Stimulated activated naive CD8-positive, alpha-beta T cell treated with anti-CD3 and anti-CD28 coated beads, Interleukin-15, amount 100 ng/mL, for 72 hours (primary cell): ENCODE results near the gene VANGL2.

Experiments used
- ATAC-seq: fragments of 150-1000 bp; cut with Tn5 transposase; 2 replicates; pipeline ENCODE4 v1.10.0; 2021; ENCODE audit warnings: mild to moderate bottlenecking, moderate library complexity
- DNase-seq, 2 donors: peaks; one replicate each; pipeline ENCODE4 v3.0.0; 2021 to 2022
- H3K27ac Mint-ChIP-seq, 2 donors: one replicate each; pipeline ENCODE4 v1.8.0; 2022; ENCODE audit warnings: mild to moderate bottlenecking in 2 of 2, mixed read lengths in 2 of 2, moderate library complexity in 2 of 2
- H3K27me3 Mint-ChIP-seq: one replicate; pipeline ENCODE4 v1.8.0; 2022; ENCODE audit warnings: mixed read lengths
- H3K4me1 Mint-ChIP-seq: one replicate; pipeline ENCODE4 v1.8.0; 2022; ENCODE audit warnings: mild to moderate bottlenecking, mixed read lengths
- H3K4me3 Mint-ChIP-seq, 2 donors: one replicate each; pipeline ENCODE4 v1.8.0; 2022; ENCODE audit warnings: mild to moderate bottlenecking in 2 of 2, mixed read lengths in 2 of 2, moderate library complexity in 1 of 2
- H3K9me3 Mint-ChIP-seq, 2 donors: one replicate each; pipeline ENCODE4 v1.8.0; 2022; ENCODE audit warnings: mixed read lengths in 2 of 2

VANGL2 gene

DNA sequence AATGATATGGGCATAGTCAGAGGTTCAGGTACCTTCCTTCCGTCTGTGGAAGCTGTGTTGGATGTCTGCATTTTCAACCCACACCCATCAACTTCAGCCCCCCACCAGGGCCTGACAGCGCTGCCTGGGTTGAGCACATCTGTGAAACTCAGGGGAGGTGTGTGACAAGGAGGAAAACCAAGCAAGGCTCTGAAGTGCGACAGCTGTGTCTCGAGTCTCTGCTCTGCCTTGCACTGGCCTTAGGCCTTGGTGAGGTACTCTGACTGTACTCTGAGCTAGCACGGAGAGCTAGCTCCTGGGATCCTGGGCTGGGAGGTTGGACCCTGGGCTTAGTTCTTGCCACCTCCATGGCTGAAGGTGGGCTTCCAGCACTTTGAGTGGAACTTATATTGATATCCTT lies 9.1 kb downstream of the VANGL2 start:
- Mint-ChIP-seq H3K27me3 (no peaks in the 10 kb centered on the region), H3K4me3 (no peak overlapping the region), H3K27ac (peak overlapping the region in 1 of 2 donors; percentile 35), H3K4me1 (no peaks in the 10 kb centered on the region), H3K9me3 (no peaks in the 10 kb centered on the region)
- DNase-seq: no peak
- no peak for ATAC-seq

DNA sequence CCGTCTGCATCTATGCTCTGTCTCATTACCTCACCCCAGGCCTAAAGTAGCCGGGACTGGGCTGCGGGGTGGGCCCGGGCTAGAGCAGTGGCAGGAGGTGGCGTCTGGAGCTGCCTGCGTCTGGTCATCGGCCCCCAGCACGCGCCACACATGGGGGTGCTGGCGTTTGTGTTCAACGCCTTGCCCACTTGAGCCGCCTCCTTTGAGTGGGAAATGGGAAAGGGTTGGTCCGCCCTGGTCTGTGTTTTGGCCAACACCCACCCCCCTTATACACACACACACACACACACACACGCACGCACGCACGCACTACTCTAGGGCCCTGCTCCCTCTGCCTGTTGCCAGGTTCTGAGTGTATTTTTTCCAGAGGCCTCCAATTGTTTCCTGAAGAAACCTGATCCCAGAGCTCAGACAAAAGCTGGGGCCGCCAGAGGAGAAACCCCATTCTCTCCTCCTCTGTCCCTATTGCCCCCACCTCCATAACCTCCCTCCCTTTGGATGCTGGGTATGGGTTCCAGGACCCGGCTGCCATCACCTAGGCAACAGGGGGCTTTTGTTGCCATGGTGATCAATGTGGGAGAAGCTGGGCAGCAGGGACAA lies 10.1 kb downstream of the VANGL2 start:
- no peaks in the 10 kb centered on the region for H3K9me3 Mint-ChIP-seq
- ATAC-seq (no peak), DNase-seq (no peak)
- no peak overlapping the region for H3K27ac Mint-ChIP-seq
- no peaks in the 10 kb centered on the region for H3K27me3 Mint-ChIP-seq
- H3K4me1 Mint-ChIP-seq: no peaks in the 10 kb centered on the region
- no peak overlapping the region for H3K4me3 Mint-ChIP-seq

DNA sequence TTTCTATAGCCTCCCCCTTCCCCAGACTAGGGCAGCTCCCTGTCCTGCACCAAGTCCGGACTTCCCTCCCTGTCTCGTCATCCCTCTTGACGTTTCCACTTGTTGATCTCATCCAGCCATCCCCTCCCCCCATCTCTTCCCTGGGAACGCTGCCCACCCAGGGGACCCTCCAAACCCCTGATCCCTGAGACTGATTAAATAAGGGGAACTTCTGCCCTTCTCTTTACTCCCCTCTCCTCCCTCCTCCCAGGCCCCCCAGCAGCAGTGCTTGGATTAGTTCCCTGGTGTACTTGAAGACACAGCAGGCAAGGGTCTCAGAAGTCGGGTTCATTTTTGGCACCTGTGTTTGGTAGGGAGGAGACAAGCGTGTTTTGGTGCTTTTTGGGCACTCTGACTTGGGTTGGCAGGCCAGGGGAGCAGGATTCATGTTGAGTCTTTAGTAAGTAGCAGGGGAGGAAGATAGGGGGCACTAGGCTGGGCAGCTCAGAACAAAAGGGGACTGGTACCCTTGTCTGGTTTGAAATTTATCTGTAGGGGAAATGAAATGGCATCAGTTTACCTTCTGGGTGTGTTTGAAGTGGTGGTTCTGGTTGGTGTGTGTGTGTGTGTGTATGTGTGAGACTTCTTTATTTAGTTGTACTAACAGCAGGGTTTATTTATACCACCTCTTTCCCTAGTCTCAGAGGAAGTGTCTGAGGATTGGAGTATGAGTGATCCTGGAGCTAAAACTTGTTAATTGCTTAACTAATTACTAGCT lies 11.1 kb downstream of the VANGL2 start:
- no peak for ATAC-seq
- Mint-ChIP-seq H3K4me3 (no peak overlapping the region), H3K27me3 (no peaks in the 10 kb centered on the region), H3K9me3 (no peaks in the 10 kb centered on the region), H3K27ac (peak overlapping the region; percentile 4 to 64), H3K4me1 (no peaks in the 10 kb centered on the region)
- no peak for DNase-seq

DNA sequence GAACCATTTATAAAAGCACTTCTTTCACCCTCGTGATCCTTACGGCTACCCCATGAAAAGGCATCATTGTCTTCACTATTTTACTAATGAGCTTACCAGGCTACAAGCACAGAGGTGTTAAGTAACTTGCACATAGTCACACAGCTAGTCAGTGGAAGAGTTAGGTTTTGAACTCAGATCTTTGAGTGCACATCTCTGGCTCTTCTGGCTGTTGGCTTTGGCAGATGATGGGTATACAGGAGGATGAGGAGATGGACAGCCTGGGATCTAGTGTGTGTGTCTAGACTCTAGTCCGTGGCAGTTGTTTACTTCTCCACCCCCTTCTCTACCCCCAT lies 11.6 kb downstream of the VANGL2 start:
- no peak overlapping the region for H3K4me3 Mint-ChIP-seq
- H3K27ac Mint-ChIP-seq: no peak overlapping the region
- ATAC-seq (no peak), DNase-seq (no peak)
- no peaks in the 10 kb centered on the region for H3K27me3 Mint-ChIP-seq
- H3K9me3 Mint-ChIP-seq: no peaks in the 10 kb centered on the region
- H3K4me1 Mint-ChIP-seq: no peaks in the 10 kb centered on the region

DNA sequence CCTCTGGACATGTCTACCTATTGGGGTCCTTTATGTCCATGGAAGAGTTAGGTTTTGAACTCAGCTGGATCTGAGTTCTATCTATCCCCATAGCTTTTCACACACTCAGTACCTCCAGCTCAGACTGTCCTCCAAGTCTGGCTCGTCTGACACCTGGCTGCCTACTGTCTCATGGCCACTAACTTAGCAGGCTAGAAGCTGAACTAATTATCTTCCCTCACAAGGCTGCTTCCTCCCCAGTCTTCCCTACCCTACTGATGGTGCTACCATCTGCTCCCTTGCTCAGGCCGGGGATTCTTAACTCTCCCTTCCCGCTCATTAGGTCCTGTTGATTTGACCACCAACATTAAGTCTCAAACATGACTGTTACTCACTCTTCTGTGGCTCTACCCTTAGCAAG lies 13.4 kb downstream of the VANGL2 start:
- H3K27ac Mint-ChIP-seq: peak overlapping the region in 1 of 2 donors; percentile 44

DNA sequence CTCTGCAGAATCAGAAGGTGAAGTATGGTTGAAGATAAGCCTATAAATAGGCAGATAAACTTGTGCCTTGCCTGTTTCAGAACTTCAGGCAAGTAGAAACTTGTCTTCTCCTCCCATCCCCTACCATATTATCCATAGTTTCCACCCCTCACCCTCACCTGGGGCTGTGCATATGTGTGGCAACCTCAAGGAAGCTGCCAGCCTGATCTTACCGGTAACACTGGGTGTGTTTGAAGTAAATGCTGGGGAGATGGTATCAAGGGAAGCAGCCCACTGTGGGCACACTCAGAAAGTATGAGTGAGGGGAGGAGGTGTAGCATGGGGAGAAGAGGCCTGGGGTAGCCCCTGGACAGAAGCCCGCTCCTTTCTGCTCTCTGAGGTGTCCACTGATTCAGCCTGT lies 14.5 kb downstream of the VANGL2 start:
- H3K4me3 Mint-ChIP-seq: no peak overlapping the region
- no peaks in the 10 kb centered on the region for H3K4me1 Mint-ChIP-seq
- no peak for ATAC-seq

More for the DNA sequence above, 13.4 kb downstream of the VANGL2 start:
- ATAC-seq (no peak), DNase-seq (no peak)
- H3K9me3 Mint-ChIP-seq: no peaks in the 10 kb centered on the region
- H3K4me3 Mint-ChIP-seq: no peak overlapping the region
- no peaks in the 10 kb centered on the region for H3K27me3 Mint-ChIP-seq
- no peaks in the 10 kb centered on the region for H3K4me1 Mint-ChIP-seq

DNA sequence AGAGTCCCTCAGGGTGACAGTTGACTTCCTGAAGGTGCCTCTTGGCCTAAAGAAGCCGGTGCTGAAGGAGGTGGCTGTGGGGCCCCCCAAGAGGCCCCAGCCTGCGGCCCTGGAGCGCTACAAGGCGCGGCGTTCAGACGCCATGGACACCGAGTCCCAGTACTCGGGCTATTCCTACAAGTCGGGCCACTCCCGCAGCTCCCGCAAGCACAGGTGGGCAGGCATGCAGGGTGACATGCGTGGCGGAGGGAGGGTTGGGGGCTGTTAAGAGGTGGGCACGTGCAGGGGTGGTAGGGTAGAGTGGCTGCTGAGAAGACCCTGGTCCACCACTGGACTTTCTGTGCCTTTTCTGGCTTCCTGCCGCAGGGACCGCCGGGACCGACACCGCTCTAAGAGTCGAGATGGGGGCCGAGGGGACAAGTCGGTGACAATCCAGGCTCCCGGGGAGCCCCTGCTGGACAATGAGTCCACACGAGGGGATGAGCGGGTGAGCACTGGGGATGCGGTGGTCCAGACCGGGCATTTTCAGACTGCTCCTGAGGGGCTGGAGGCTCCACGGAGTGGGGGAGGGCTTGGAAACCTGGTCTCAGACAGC lies 15.4 kb downstream of the VANGL2 start:
- DNase-seq (no peak), ATAC-seq (no peak)
- H3K4me3 Mint-ChIP-seq: no peak overlapping the region
- no peaks in the 10 kb centered on the region for H3K4me1 Mint-ChIP-seq
- H3K27me3 Mint-ChIP-seq: no peaks in the 10 kb centered on the region
- H3K27ac Mint-ChIP-seq: no peak overlapping the region
- H3K9me3 Mint-ChIP-seq: no peaks in the 10 kb centered on the region

More for the DNA sequence above, 14.5 kb downstream of the VANGL2 start:
- Mint-ChIP-seq H3K9me3 (no peaks in the 10 kb centered on the region), H3K27ac (no peak overlapping the region), H3K27me3 (no peaks in the 10 kb centered on the region)
- DNase-seq: no peak

DNA sequence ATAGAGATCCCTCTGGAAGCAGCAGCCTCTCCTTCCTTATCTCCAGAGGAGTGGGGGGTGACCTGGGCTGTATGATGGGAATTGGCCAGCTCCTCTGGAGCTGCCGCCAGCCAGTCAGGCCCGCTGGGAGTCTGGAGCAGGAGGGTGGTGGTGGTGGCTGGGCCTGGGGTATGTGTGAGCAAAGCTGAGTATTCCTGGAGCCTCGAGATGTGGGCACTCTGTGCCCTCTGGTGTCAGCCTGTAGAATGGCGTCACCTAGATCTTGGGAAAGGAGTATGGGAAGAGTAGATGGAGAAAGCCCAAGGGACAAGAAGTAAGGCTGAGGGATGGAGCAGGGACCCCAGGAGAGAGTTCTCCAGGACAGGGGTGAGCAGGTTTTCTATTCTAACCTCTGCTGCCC lies 16.0 kb downstream of the VANGL2 start:
- H3K27me3 Mint-ChIP-seq: no peaks in the 10 kb centered on the region
- no peaks in the 10 kb centered on the region for H3K4me1 Mint-ChIP-seq
- ATAC-seq (no peak), DNase-seq (no peak)
- no peaks in the 10 kb centered on the region for H3K9me3 Mint-ChIP-seq
- no peak overlapping the region for H3K27ac Mint-ChIP-seq
- H3K4me3 Mint-ChIP-seq: no peak overlapping the region

DNA sequence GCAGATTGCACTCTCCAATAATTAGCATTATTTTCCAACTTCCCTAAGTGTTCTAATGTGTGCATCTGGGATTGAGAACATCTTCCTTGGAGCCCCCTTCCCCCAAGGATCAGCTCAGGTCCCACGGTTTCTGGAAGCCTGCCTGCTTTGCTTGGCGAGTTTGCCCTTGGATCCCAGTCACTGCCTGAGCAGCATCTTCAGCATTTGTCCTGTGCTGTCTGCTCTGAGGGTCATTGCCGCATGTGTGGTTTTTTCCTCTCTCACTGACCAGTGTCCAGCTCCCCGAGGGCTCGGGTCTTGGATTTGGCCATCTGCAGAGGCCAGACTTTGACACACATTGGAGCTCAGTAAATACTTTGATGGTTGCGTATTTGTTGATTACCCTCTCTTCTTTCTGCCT lies 18.1 kb downstream of the VANGL2 start:
- no peaks in the 10 kb centered on the region for H3K9me3 Mint-ChIP-seq
- no peaks in the 10 kb centered on the region for H3K4me1 Mint-ChIP-seq
- ATAC-seq (no peak), DNase-seq (no peak)
- no peak overlapping the region for H3K27ac Mint-ChIP-seq
- no peaks in the 10 kb centered on the region for H3K27me3 Mint-ChIP-seq
- H3K4me3 Mint-ChIP-seq: no peak overlapping the region

DNA sequence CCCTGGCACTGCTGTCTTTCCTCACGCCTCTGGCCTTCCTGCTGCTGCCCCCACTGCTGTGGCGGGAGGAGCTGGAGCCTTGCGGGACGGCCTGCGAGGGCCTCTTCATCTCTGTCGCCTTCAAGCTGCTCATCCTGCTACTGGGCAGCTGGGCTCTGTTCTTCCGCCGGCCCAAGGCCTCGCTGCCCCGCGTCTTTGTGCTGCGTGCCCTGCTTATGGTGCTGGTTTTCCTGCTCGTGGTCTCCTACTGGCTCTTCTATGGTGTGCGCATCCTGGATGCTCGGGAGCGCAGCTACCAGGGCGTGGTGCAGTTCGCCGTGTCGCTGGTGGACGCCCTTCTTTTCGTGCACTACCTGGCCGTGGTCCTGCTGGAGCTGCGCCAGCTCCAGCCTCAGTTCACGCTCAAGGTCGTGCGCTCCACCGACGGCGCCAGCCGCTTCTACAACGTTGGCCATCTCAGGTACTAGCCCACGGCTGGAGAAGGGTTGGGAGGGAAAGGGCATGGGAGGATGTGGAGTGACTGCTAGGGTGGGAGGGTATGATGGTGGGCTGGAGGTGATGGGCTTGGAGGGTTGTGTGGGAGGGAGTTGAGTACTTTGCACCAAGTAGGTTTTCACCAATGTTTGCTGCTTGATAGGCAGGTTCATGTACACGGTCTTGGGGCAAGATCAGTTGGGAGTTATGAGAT lies 18.9 kb downstream of the VANGL2 start:
- ATAC-seq (no peak), DNase-seq (no peak)
- Mint-ChIP-seq H3K27me3 (no peaks in the 10 kb centered on the region), H3K9me3 (no peaks in the 10 kb centered on the region), H3K27ac (no peak overlapping the region), H3K4me1 (no peaks in the 10 kb centered on the region), H3K4me3 (no peak overlapping the region)

DNA sequence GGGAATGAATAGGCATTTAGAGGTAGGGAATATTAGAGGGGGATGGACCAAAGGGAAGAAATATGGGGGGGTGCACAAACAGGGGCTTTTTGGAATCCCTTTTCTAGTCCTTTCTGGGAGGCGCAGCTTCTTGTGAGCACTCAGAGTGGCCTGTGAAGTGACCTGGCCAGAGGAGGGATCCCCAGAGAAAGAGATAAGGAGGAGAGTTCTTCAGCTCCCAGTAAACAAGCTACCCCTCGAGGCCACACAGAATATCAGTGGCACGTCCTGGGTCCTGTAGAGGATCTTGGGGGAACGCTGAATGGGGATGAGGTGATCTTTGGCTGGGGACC lies 19.4 kb downstream of the VANGL2 start:
- no peaks in the 10 kb centered on the region for H3K27me3 Mint-ChIP-seq
- ATAC-seq (no peak), DNase-seq (no peak)
- H3K27ac Mint-ChIP-seq: no peak overlapping the region
- no peak overlapping the region for H3K4me3 Mint-ChIP-seq
- no peaks in the 10 kb centered on the region for H3K9me3 Mint-ChIP-seq
- H3K4me1 Mint-ChIP-seq: no peaks in the 10 kb centered on the region

DNA sequence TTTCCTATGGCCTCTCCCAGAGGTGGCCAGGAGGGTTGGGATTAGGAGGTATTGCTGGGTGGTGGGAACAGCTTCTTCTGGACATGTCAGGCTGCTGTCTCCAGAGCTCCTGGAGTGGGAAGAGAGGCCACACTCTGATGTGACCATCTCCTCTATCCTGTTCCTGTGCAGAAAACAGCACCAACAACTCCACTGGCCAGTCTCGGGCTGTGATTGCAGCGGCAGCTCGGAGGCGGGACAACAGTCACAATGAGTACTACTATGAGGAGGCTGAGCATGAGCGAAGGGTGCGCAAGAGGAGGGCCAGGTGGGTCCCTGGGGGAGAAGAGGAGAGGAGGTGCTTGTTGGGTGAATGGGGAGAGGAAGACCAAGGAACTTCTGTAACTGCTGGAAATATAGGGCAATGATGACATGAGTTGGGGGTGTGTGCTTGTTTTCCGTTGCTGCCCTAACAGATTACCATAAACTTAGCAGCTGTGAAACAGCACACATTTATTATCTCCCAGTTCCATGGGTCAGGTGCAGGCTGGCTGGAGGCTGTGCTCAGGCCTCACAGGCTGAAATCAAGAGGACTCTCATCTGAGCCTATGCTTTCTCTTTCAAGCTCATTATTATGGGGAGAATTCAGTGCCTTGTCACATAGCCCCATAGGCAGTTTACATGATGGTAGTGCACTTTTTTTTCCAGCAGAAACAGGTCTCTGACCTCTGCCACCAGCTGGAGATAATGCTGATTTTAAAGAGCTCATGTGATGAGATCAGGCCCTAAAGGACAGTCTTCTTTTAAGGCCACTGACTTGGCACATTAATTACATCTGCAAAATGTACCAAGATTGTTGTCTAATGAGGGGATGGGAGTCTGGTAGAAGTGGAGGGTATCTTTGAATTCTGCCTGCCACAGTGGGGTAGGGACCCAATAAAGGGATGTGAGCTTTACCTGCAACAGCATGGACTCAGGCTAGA lies 20.8 kb downstream of the VANGL2 start:
- H3K4me3 Mint-ChIP-seq: no peak overlapping the region
- DNase-seq (no peak), ATAC-seq (no peak)
- H3K27me3 Mint-ChIP-seq: no peaks in the 10 kb centered on the region
- H3K9me3 Mint-ChIP-seq: no peaks in the 10 kb centered on the region
- no peaks in the 10 kb centered on the region for H3K4me1 Mint-ChIP-seq
- no peak overlapping the region for H3K27ac Mint-ChIP-seq

DNA sequence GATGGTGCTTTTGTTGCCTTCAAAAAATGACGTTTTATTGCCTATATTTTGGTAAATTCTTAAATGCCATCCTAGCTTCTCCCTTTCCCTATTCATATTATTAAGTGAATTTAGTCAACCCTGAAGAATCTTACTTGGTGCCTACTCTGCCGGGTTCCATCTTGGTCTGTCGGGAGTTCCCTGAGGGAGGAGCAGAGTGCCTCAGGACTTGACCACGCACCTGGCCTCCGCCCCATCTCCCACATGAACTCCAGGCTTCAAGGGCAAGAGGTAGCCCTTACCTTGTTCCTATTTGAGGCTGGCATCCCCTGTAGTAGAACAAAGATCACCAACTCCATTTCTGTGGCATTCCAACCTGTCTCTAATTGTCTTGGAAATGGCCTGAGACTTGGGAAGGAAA lies 21.5 kb downstream of the VANGL2 start:
- H3K4me3 Mint-ChIP-seq: no peak overlapping the region
- H3K27me3 Mint-ChIP-seq: no peaks in the 10 kb centered on the region
- no peak overlapping the region for H3K27ac Mint-ChIP-seq
- DNase-seq (no peak), ATAC-seq (no peak)
- no peaks in the 10 kb centered on the region for H3K4me1 Mint-ChIP-seq
- no peaks in the 10 kb centered on the region for H3K9me3 Mint-ChIP-seq

DNA sequence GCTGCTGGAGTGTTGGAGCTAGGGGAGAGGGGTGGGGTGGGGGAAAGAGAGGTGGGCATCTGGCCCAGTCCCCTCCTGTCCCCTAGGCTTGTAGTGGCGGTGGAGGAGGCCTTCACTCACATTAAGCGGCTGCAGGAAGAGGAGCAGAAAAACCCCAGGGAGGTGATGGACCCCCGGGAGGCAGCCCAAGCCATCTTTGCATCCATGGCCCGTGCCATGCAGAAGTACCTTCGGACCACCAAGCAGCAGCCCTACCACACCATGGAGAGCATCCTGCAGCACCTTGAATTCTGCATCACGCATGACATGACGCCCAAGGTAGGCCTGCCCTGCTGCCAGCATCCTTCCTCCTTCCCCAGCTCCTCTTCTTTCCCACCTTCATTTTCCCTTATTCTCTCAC lies 23.6 kb downstream of the VANGL2 start:
- H3K4me1 Mint-ChIP-seq: peaks cover 15% of the 10 kb centered on the region
- no peak overlapping the region for H3K27ac Mint-ChIP-seq
- ATAC-seq: no peak

DNA sequence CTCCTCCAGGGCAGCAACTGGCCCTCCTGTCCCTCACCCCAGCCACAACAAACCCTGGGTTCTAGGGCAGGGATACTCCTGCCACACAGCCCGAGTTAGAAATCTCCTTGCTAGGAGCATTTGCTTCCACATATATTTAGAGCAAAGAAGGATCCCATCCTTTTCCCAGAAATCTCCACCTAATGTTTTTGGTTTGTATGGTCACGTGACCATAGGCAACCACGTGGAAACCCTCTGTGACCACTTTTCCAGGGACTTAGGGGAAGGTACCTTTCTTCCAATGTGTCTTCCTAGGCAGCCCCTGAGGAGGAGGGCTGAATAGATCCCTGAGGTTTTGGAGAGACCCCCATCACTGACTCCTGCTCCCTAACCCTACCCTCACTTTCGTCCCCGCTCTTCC lies 25.5 kb downstream of the VANGL2 start:
- DNase-seq: no peak
- Mint-ChIP-seq H3K4me3 (no peak overlapping the region), H3K27ac (peak overlapping the region in 1 of 2 donors; percentile 3)

More for the DNA sequence above, 23.6 kb downstream of the VANGL2 start:
- H3K4me3 Mint-ChIP-seq: no peak overlapping the region
- no peaks in the 10 kb centered on the region for H3K27me3 Mint-ChIP-seq
- DNase-seq: no peak
- no peaks in the 10 kb centered on the region for H3K9me3 Mint-ChIP-seq

More for the DNA sequence above, 25.5 kb downstream of the VANGL2 start:
- H3K9me3 Mint-ChIP-seq: no peaks in the 10 kb centered on the region
- peaks cover 34% of the 10 kb centered on the region for H3K4me1 Mint-ChIP-seq
- H3K27me3 Mint-ChIP-seq: no peaks in the 10 kb centered on the region
- ATAC-seq: no peak
